HepG2 (cell line): Measurements from ENCODE around the gene MPC2. TPM values are rescaled to one million over a fixed set of nuclear protein-coding genes. Genes with fewer than 3 reads are reported as not detected.

Experiments used
- CHD4 ChIP-seq: fragments of 200-600 bp; sonication (generic); IDR thresholded peaks from 2 replicates; pipeline ENCODE4 v1.7.0; 2017; ENCODE audit warnings: mild to moderate bottlenecking, low read length, borderline replicate concordance
- CREM ChIP-seq, 2 experiments: sonication (generic) in 1 of 2; formaldehyde crosslinking in 1 of 2; IDR thresholded peaks; 2 replicates each; pipeline versions ENCODE4 v1.4.0 to v1.6.1; 2016 to 2020; ENCODE audit warnings: antibody characterized with exemption in 1 of 2, mild to moderate bottlenecking in 1 of 2, missing genetic modification reagents in 1 of 2
- HNRNPK ChIP-seq: fragments of 200-400 bp; formaldehyde crosslinking; IDR thresholded peaks from 2 replicates; pipeline ENCODE4 v1.6.1; 2018; ENCODE audit warnings: low read length, low read depth, moderate library complexity, mild to moderate bottlenecking; ENCODE audit not compliant: poor library complexity, severe bottlenecking
- KDM6A ChIP-seq: IDR thresholded peaks from 2 replicates; pipeline ENCODE4 v1.6.1; 2016; ENCODE audit warnings: low read depth
- MED1 ChIP-seq: sonication (generic); formaldehyde crosslinking; IDR thresholded peaks from 2 replicates; pipeline ENCODE4 v1.4.0; 2020; ENCODE audit warnings: missing genetic modification reagents
- MTF1 ChIP-seq: sonication (generic); formaldehyde crosslinking; IDR thresholded peaks from 2 replicates; pipeline ENCODE4 v1.5.0; 2020; ENCODE audit warnings: missing genetic modification reagents
- PCBP2 ChIP-seq: fragments of 200-400 bp; formaldehyde crosslinking; optimal IDR thresholded peaks from 2 replicates; pipeline ENCODE3; 2018; ENCODE audit warnings: low read length, low read depth; ENCODE audit not compliant: poor library complexity, severe bottlenecking
- TEAD3 ChIP-seq: optimal IDR thresholded peaks from 2 replicates; pipeline ENCODE3; 2016; ENCODE audit warnings: borderline replicate concordance
- WIZ ChIP-seq: sonication (generic); formaldehyde crosslinking; IDR thresholded peaks from 2 replicates; pipeline ENCODE4 v1.5.1; 2020; ENCODE audit warnings: mild to moderate bottlenecking, missing genetic modification reagents
- YEATS2 ChIP-seq: sonication (generic); formaldehyde crosslinking; IDR thresholded peaks from 2 replicates; pipeline ENCODE4 v1.4.0; 2020; ENCODE audit warnings: missing genetic modification reagents, borderline replicate concordance
- ZNF432 ChIP-seq: sonication (generic); formaldehyde crosslinking; IDR thresholded peaks from 2 replicates; pipeline ENCODE4 v1.5.0; 2020; ENCODE audit warnings: missing genetic modification reagents, mild to moderate bottlenecking, borderline replicate concordance
- ZNF441 ChIP-seq: sonication (generic); formaldehyde crosslinking; IDR thresholded peaks from 2 replicates; pipeline ENCODE4 v1.7.0; 2021; ENCODE audit warnings: missing genetic modification reagents, borderline replicate concordance
- ZNF607 ChIP-seq: sonication (generic); formaldehyde crosslinking; IDR thresholded peaks from 2 replicates; pipeline ENCODE4 v1.5.1; 2020; ENCODE audit warnings: missing genetic modification reagents, mild to moderate bottlenecking, borderline replicate concordance
- ZNF614 ChIP-seq: IDR thresholded peaks from 2 replicates; pipeline ENCODE4 v1.6.1; 2018; ENCODE audit warnings: missing biosample characterization, missing genetic modification reagents, inconsistent platforms, borderline replicate concordance
- polyA plus RNA-seq, 8 experiments: library from polyadenylated mRNA; depleted of rRNA in 3 of 8; stranded (reverse) in 7 of 8; unstranded in 1 of 8; fragments of >200 nt; fragmentation: Illumina TruSeq in 4 of 8; extraction: Trizol in 4 of 8; gene quantifications; 2 replicates each; pipeline versions ENCODE4 v1.2.1 to v1.2.3, GENCODE V29; 2011 to 2016; ENCODE audit warnings: low read depth in 4 of 8, missing spikeins in 1 of 8, mixed read lengths in 1 of 8; ENCODE audit not compliant: insufficient read depth in 1 of 8
- total RNA-seq, 5 experiments: library from RNA; depleted of rRNA; stranded (reverse); fragments of >200 nt; fragmentation: Illumina TruSeq; extraction: Trizol; gene quantifications; 2 replicates each; pipeline ENCODE4 v1.2.3, GENCODE V29; 2016; ENCODE audit warnings: low read depth in 1 of 5
- TF ChIP-seq, protein P1 (sequence below): sonication (generic); formaldehyde crosslinking; IDR thresholded peaks from 2 replicates; pipeline ENCODE4 v1.4.0; 2020; ENCODE audit warnings: mild to moderate bottlenecking, missing genetic modification reagents
- TF ChIP-seq, protein P2 (sequence below): sonication (generic); formaldehyde crosslinking; IDR thresholded peaks from 2 replicates; pipeline ENCODE4 v1.5.1; 2020; ENCODE audit warnings: mild to moderate bottlenecking, missing genetic modification reagents, moderate library complexity
- TF ChIP-seq, protein P3 (sequence below): sonication (generic); formaldehyde crosslinking; IDR thresholded peaks from 2 replicates; pipeline ENCODE4 v1.4.0; 2020; ENCODE audit warnings: mild to moderate bottlenecking, missing genetic modification reagents, borderline replicate concordance
- TF ChIP-seq, protein P4 (sequence below): sonication (generic); formaldehyde crosslinking; IDR thresholded peaks from 2 replicates; pipeline ENCODE4 v1.5.0; 2020; ENCODE audit warnings: mild to moderate bottlenecking, missing genetic modification reagents

Gene MPC2
- total and polyA plus RNA-seq, 2 of the 13 experiments (the other 11 are each of a cell fraction or from before 2014, with no cell fraction given) = 38.8 to 136 TPM

DNA sequence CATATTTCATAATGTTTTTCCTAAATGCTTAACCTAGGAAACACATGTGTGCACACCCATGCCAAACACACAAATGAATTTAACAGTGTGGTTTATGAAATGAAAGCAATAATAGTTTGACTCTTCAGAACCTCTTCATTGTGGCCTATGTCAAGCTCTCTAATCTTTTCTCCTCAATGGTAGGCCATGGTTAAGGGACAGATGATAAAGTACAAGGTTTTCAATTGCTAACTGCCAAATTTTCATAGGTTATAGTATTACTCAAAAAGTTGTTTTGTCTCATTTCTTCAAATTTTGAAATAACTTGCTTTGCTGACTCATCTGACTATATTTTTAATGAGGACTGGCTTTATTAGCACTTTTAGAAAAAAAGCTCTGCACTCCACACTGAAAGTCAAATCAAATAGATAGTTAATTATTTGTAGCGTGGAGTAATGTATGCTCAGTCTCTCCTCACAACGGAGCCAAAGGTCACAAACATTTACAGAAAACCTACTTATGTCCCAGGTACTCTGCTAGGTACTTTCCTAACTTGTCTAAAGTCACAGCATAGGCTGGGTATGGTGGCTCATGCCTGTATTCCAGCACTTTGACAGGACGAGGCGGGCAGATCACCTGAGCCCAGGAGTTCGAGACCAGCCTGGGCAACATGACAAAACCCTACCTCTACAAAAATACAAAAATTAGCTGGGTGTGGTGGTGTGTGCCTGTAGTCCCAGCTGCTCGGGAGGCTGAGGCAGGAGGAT is 19.9 kb downstream of the MPC2 start (continued):
- TF ChIP-seq, protein P1, sequence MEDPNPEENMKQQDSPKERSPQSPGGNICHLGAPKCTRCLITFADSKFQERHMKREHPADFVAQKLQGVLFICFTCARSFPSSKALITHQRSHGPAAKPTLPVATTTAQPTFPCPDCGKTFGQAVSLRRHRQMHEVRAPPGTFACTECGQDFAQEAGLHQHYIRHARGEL (CRISPR knock-in tag) = no peak
- TF ChIP-seq, protein P2, sequence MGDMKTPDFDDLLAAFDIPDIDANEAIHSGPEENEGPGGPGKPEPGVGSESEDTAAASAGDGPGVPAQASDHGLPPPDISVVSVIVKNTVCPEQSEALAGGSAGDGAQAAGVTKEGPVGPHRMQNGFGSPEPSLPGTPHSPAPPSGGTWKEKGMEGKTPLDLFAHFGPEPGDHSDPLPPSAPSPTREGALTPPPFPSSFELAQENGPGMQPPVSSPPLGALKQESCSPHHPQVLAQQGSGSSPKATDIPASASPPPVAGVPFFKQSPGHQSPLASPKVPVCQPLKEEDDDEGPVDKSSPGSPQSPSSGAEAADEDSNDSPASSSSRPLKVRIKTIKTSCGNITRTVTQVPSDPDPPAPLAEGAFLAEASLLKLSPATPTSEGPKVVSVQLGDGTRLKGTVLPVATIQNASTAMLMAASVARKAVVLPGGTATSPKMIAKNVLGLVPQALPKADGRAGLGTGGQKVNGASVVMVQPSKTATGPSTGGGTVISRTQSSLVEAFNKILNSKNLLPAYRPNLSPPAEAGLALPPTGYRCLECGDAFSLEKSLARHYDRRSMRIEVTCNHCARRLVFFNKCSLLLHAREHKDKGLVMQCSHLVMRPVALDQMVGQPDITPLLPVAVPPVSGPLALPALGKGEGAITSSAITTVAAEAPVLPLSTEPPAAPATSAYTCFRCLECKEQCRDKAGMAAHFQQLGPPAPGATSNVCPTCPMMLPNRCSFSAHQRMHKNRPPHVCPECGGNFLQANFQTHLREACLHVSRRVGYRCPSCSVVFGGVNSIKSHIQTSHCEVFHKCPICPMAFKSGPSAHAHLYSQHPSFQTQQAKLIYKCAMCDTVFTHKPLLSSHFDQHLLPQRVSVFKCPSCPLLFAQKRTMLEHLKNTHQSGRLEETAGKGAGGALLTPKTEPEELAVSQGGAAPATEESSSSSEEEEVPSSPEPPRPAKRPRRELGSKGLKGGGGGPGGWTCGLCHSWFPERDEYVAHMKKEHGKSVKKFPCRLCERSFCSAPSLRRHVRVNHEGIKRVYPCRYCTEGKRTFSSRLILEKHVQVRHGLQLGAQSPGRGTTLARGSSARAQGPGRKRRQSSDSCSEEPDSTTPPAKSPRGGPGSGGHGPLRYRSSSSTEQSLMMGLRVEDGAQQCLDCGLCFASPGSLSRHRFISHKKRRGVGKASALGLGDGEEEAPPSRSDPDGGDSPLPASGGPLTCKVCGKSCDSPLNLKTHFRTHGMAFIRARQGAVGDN (CRISPR knock-in tag) = peak; percentile 55
- TF ChIP-seq MTF1 (peak; percentile 87; the same call in 1 of the 2 replicates), ZNF614 (CRISPR knock-in tag) (peak; percentile 80), MED1 (CRISPR knock-in tag) (peak; percentile 61; the same call in 1 of the 2 replicates), KDM6A (CRISPR knock-in tag) (peak; percentile 47), ZNF441 (CRISPR knock-in tag) (peak; percentile 45; the same call in 1 of the 2 replicates), HNRNPK (no peak), YEATS2 (CRISPR knock-in tag) (no peak), ZNF432 (no peak), CHD4 (peak; percentile 38; the same call in 1 of the 2 replicates), TEAD3 (CRISPR knock-in tag) (peak; percentile 56), CREM (IDR thresholded peaks at IDR 0.05) (peak; percentile 51; the same call in 1 of the 2 replicates), CREM (CRISPR knock-in tag; IDR thresholded peaks at IDR 0.05) (no peak), PCBP2 (no peak), WIZ (CRISPR knock-in tag) (no peak), ZNF607 (0 out of 2 replicates have a peak, but pooled peaks have one; percentile 46)
- TF ChIP-seq, protein P3, sequence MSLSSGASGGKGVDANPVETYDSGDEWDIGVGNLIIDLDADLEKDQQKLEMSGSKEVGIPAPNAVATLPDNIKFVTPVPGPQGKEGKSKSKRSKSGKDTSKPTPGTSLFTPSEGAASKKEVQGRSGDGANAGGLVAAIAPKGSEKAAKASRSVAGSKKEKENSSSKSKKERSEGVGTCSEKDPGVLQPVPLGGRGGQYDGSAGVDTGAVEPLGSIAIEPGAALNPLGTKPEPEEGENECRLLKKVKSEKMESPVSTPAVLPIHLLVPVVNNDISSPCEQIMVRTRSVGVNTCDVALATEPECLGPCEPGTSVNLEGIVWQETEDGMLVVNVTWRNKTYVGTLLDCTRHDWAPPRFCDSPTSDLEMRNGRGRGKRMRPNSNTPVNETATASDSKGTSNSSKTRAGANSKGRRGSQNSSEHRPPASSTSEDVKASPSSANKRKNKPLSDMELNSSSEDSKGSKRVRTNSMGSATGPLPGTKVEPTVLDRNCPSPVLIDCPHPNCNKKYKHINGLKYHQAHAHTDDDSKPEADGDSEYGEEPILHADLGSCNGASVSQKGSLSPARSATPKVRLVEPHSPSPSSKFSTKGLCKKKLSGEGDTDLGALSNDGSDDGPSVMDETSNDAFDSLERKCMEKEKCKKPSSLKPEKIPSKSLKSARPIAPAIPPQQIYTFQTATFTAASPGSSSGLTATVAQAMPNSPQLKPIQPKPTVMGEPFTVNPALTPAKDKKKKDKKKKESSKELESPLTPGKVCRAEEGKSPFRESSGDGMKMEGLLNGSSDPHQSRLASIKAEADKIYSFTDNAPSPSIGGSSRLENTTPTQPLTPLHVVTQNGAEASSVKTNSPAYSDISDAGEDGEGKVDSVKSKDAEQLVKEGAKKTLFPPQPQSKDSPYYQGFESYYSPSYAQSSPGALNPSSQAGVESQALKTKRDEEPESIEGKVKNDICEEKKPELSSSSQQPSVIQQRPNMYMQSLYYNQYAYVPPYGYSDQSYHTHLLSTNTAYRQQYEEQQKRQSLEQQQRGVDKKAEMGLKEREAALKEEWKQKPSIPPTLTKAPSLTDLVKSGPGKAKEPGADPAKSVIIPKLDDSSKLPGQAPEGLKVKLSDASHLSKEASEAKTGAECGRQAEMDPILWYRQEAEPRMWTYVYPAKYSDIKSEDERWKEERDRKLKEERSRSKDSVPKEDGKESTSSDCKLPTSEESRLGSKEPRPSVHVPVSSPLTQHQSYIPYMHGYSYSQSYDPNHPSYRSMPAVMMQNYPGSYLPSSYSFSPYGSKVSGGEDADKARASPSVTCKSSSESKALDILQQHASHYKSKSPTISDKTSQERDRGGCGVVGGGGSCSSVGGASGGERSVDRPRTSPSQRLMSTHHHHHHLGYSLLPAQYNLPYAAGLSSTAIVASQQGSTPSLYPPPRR (CRISPR knock-in tag) = 0 out of 2 replicates have a peak, but pooled peaks have one; percentile 21
- TF ChIP-seq, protein P4, sequence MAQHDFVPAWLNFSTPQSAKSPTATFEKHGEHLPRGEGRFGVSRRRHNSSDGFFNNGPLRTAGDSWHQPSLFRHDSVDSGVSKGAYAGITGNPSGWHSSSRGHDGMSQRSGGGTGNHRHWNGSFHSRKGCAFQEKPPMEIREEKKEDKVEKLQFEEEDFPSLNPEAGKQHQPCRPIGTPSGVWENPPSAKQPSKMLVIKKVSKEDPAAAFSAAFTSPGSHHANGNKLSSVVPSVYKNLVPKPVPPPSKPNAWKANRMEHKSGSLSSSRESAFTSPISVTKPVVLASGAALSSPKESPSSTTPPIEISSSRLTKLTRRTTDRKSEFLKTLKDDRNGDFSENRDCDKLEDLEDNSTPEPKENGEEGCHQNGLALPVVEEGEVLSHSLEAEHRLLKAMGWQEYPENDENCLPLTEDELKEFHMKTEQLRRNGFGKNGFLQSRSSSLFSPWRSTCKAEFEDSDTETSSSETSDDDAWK (CRISPR knock-in tag) = no peak
